HT-29 (cell line): ENCODE results near the gene NR5A2. TPM values are rescaled to one million over a fixed set of nuclear protein-coding genes. Genes with fewer than 3 reads are reported as not detected.

Experiments used
- DNase-seq: peaks from one replicate; pipeline ENCODE4 v3.0.0-alpha.2; 2015; ENCODE audit warnings: low spot score
- total RNA-seq: library from RNA; depleted of rRNA; stranded (reverse); fragments of >200 nt; shearing (Covaris generic); gene quantifications from 2 replicates; pipeline ENCODE4 v1.2.3, GENCODE V29; 2014; rRNA removed

Gene NR5A2
- total RNA-seq, result 1.9 and 2.6 TPM in 2 replicates

DNA sequence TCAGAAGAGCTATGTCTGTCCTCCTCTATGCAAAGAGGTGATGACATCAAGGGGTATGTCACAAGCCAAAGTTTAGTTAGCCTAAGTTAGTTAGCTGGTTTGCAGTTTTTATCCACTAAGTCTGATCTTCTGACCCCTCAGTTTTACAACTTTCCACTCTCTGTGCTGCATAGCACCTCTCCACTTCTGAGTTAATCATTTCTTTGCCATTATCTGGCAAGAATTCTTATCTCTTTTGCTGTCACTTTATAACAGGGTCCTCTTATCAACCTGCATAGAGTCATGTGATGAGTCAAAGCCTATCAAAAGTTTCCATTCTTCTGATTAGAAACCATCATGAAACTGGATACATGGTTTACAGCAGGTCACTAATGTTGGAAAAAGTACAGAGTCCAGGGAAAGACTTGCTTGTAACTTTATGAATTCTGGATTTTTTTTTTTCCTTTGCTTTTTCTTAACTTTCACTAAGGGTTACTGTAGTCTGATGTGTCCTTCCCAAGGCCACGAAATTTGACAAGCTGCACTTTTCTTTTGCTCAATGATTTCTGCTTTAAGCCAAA is at the start of gene NR5A2:
Gene NR5A2 (plus strand): TSS at position 447 of the 560 bp plus-strand sequence. CDS start 138 bp downstream, outside the sequence.
- DNase-seq, result no peak

DNA sequence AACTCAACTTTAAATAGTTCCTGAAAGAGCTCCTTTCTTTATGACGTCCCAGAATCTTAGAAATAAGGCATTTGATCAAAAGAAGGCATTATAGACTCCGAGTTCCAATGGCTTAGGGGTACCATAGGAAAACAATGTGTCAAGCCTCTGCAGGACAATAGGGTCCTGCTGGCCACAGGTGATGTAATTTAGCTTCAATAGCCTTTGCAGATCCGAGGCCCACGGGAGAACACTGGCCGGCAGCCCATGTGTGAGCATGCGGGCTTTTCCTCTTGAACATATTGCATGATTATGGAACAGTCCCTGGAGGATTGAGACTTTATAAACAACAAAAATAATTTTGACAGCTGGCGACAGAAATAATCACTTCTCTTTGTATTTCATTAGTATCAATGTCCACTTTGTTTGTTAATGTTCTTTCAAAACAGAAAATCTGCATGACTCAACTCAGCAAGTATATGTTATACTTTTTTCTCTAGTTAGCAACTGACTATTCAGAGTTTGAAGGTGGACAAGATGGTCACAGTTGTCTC is 49.0 kb upstream of the NR5A2 start:
- no peak for DNase-seq

DNA sequence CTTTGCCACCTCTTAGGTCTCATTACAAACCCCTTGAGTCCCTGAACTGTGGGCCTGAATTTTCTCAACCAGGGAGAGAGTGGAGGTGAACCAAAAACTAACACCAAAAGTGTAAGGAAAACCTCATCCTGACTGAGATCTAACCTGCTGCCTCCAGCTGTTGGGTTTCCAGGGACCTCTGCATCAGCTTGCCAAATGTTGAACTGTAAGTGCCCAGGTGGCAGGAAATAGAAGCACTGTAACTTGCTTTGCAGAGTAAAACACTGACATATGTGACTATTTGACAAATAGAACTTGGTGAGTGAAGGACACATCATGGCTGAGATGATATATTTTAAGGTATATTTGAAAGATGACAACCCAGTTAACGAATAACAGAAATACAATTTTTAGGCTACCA is 48.4 kb upstream of the NR5A2 start:
- no peak for DNase-seq

DNA sequence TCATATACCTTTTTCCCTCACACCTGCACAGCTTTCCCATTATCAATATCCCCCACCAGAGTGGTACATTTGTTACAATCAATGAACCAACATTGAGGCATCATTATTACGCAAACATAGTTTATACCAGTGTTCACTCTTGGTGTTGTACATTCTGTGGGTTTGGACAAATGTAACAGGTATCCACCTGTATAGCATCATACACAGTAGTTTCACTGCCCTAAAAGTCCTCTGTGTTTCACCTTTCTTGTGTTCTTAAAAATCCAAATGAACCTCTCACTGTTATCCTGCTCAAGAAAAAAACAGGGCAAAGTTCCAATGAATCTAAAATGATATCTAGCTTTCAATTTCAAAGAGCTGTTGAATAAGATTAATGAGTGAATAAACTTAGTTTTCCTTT is 45.9 kb upstream of the NR5A2 start:
- DNase-seq, result no peak

DNA sequence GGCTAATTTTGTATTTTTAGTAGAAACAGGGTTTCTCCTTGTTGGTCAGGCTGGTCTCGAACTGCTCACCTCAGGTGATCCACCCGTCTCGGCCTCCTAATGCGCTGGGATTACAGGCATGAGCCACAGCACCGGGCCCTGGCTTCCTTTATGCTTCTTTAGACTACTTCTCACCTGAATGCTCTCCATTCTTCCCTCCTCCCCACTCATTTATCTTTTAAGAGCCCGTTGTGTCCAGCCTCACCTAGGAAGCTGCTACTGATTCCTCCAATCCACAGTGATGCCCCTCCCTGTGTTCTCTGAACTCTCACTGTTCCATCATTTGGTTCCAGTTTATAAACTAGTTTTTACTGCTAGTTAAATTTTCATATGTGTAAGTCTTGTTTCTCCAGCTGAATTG is 44.9 kb upstream of the NR5A2 start:
- no peak for DNase-seq

DNA sequence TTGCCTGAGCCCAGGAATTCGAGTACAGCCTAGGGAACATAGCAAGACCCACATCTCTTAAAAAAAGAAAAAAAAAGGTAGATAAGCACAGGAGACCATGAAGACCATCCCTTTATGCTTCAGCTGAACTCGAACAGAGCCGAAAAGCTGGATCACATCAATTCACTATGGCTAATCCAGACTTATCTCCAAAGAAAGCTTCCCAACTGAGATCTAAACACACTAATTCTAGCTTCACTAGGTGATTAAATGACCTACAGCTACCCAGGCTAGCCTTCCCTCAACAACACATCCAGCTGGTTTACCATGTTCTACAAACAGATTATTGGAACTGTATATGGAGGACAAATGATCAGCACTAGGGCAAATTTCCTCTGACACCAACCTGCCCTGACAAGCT is 44.0 kb upstream of the NR5A2 start:
- DNase-seq, result no peak

DNA sequence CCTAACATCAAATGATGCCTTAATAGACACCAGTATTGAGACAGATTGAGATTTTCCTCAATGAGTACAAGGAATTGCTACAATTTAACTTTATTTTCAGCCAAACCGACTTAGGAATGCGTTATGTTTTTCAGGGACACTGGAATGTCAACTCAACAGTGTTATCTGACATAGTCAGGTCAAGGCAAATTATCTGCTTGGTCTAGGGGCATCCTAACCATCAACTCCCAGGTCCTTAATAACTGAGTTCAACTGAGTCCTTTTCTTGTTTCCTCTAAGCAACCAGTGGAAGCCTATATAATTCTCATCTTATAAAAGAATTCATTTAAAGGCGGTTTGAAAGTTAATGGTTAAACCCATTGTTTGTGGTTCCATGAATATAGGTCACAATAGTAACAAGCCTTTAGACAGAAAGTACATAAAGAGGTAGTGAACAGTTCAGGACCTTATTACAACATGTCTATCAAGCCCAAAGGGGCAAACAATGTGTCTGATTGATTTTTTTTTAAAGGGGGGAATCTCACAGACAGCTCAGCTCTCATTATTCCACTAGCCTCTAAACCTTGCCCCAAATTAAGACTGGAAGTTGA is 32.3 kb upstream of the NR5A2 start:
- peak; percentile 67 for DNase-seq

DNA sequence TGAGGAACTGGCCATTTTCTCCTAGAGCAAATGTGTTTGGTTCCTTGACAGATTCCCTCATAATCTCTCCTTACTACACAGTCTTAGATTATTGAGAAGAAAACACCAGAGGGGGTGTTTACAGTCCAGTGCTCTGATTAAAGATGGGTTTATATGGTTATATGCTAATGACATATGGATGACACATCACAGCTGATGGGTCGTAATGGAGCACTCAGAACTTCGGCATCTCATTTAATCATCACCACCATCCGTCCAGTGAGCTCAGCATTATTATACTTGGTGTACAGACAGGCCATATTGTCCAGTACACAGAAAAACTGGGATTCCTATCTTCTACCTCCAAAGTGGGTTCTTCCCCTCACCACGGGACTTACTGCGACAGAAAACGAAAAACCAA is 22.3 kb upstream of the NR5A2 start:
- DNase-seq, result no peak

DNA sequence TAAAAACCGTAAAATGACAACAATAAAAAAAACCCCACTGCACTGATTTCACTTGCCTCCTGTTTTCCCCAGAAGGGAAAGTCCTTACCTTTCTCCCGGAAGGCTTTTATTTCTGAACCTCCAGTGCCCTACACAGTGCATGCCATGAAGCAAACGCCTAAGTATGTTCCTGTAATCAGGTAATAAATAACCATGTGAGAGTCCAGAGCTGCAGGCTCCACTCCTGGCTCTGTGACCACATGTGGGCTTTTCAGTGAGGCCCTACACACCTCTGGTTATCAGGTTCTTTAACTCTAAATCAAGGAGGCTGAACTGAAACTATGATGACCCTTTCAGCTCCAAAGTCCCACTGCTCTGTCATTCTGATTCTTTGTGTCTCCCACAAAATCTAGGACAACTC is 20.8 kb upstream of the NR5A2 start:
- DNase-seq, result no peak

DNA sequence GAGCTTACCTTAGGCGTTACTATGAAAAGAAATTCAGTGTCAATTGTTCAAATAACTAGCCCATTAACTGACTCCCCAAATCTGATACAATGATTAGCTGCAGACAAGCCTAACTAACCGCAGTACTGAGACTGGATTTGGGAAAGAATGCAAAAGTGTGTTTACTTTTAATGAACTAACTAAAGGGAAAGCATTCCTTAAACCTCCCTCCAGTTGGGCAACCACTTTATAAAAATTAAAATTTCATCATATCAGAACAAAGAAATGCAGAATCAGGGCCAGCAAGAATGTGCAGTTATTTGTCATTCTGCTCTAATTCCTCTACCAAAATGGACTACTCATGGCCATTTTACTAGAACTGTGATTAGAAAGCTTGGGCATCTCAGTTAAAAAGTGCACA is 11.7 kb upstream of the NR5A2 start:
- DNase-seq, result no peak

DNA sequence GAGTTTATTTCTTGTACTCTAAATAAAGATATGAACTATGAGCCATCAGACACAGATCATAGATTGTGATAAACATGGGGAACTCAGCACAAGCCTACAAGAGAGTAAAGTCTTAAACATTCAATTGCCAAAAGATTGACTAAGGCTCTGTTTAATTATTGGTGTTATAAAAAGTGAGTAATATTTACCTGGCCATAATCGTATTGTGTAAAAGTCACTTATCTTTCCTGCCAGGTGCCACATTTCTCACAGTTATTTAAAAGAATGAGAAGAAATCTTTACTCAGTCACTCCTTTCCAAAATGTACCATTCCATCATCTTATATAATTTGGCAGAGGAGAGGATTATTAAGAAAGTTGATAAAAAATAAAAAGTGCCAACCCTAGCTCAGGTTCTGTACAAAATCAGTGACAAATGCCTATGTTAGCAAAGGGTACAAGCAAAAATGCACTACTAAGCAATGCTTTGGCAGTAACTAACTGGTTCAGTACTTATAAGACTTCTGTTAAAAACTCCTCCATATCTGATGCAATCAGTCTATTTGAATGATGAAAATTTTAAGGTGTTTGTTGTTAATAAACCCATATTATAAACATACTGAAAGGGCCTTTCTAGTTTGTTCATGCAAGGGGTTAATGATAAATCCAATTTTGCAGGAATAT is 5.8 kb upstream of the NR5A2 start:
- DNase-seq, result peak; percentile 58

DNA sequence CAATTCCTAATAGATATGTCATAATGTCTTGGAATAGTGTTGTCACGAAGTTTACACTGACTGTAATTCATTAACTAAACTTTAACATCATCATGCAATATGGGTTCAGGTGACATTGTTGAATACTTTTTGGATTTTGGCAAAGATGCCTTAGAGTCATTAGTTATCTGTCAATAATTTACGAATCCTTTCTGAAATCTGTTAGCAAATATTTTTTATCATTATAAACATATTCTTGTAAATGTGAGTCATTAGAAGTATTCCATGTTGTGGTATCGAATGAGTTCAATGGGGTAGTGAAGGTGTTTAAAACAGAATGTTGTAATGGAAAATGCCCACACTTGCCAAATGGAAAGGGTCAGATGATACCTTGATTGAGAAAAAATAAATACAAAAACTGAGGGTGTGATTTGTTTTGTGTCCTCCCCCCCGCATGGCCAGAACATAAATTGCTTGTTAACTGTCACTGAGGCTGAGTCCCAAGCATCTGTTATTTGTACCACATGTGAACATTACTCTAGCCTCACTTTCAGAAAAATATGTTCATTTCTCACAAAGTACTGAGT is 5.2 kb upstream of the NR5A2 start:
- peak; percentile 67 for DNase-seq

DNA sequence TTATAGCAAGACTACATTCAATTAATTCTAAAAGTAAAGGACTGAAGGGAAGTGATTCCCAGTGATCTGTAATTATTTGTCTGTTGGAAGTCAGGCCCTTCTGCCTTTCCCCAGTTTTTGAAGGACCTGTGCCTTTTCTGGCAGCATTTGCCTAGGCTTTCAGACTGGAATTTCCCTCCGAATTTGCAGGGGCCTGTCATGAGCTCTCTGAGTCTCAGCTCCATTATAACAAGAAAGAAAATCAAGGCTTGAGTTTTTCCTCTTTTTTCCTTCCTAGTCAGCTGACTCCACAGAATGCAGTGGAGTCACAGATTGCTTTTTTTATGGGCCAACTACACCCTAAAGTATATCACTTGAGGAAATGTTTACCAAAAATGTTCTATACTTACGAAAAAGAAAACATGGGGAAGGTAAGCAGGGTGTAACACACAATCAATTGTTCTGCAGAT is 1.1 kb downstream of the NR5A2 start:
- no peak for DNase-seq

DNA sequence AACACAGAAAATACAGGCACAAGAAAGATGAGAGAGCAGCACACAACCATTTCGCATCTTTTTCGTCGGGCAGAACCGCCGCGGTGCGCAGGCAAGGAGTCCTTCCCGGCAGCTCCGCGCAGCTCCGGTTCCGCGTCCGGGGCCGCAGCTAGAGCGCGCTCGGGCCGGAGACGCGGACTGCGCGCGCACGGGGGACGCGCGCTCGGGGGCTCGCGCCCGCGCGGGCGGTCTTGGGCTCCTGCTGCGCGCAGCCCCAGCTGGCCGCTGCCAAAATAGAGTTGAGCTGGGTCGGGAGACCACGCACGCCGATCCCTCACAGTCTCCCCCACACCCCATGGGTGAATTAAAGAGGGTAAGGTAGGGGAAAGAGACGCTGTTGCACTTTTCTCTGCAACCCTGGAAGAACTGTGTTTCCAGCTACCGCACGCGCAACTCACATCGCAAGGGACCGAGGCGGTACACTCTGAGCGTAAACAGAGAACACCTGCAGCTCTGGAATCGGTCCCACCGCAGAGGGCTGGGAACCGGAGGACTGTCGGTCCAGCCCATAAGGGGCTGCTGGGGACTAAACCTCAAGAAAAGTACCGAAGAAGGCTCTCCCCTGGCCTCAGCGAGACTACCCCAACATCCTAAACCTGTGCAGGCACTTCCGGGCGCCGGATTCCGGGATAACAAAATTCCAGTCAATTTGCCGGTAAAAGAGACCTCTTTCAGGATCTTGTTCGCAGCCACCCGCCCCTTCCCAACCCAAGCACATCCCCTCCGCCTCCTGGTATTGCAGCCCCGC is 1.7 kb downstream of the NR5A2 start:
- DNase-seq, result peak; percentile 76

DNA sequence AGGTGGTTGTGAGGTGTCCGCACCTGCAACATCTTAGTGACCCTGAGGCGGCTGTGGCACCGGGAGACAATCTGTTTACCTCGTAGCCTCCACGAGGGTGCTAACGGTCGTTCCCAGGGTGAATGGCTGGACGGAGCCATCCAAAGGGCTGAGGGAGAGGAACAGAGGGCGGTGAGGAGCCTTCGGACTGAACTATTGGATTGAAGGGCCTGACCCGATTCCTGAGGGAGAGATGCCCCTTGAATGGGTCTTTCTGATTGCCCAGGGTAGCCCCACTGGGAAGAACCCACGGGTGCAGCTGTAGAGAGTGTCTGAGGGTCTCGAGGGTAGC is 2.3 kb downstream of the NR5A2 start:
- DNase-seq, result peak; percentile 48

DNA sequence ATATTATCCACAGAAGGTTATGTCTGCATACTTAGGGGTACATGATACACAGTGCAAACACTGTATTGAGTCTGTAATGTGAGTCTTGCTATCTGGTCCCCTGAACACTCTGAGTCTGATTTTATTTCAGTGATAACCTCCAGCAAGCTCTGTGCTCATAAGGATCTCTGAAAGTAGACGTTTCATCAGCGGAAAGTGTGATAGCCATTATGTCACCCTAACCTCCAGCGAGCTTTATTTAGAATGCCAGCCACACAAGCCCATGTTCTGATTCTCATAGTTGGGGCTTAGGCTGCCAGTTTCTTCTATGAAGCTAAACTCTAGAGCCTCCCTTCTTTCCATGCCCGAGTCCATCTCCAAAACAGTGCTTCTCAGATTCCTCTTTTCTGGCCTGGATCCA is 3.3 kb downstream of the NR5A2 start:
- DNase-seq, result no peak

DNA sequence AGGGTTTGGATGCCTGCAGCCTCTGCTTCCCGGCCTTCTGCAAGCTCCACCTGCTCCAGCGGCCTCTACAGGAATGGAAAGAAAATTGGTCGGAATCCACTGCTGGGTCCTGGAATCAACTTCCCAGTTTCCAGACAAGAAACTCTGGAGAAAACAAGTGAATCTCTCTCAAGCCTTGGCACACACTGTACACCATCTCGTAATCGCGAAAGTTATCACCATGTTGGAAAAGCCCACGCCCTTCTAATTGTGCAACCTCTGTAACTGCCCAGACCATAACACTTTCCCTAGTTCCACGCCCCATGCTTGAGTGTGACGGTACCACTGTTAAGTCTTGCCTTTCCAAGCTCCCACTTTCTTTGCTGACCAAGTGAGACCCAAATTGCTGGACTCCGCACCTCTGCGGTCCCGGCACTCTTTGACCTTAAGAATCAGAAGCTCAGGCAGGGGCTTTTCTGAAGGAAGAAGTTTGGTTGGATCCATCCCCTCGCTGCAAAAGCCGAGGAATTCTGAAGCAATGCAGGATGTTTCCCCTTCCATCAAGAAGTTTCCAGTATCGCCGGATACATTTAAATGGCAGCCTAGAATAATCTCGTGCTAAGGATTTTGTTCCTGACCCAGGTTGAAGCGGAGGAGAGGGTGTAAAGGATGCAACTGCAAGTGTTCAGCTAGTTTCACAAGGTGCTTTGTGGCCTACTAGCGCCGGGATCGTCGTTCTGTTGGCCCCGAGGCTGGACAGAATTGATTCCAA is 6.2 kb downstream of the NR5A2 start:
- DNase-seq, result no peak

DNA sequence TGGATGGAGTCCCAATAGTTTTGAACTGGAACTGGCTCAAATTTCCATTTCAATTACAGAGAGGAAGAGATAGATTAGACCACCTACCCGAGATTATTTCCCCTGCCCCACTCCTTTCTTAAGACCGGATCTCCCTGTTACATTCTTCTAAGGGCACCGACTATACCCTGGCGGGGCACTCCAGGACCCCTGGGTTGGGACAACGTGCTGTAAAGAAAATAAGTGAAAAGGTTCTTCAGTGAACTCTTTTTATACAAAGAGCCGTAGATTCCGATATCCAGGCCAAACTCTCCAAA is 6.7 kb downstream of the NR5A2 start:
- no peak for DNase-seq

DNA sequence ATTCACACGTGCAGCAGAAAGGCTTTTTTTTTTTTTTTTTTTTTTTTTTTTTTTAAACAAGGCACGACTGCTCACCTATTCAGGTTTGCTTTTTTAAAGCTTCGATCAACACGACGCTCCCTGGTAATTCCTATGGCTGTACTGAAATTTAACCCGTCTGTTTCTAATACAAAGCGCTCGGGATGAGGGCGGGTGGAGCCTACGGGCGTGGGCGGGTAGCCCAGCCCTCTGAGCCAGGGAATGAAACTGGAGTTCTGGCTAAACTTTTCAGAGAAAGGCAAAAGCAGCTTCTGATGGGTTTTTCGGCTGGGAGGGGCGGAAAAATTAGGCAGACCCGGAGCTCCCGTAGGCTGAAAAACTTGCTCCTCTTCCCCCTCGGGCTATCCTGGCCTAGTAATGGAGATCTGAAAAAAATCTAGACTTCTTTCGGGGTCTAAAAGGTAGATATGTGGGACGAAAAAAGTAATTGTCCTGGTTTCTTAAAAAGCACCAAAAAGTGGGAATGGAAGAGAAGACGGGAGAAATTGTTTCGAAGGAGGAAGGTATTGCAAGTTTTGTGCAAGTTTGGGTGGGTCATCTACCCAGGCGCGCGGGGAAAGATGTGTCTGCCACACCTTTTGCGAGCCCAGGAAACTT is 7.4 kb downstream of the NR5A2 start:
- DNase-seq, result no peak

DNA sequence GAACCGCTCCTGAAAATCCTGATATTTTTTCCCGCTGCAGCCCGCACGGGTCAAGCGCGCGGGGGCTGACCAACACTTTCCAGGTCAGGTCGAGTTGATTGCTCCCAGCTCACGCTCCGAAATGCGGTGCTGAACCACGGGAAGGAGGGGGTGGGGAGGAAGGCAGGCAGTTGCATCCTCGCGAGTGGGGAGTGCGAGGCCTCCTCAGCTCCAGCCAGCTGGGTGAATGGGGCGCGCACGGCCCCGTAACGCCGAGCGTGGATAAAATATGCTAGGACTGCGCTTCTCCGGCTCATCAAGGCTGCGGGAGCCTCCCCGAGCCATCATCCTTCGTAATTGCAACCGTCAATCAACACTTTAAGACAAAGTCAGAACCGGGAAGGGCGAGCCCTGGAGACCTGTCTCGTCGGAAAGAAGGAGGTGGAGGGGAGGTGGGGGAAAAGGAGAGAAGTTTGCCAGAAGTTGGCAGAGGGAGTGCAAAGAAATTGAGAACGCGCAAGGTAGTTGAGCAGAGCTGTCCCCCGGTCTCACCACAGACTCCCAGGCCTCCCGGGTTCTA is 8.0 kb downstream of the NR5A2 start:
- no peak for DNase-seq
